GM21717 (cell line): ENCODE measurements around the gene KCNJ3.

ENCODE experiments used
- ATAC-seq: cut with Tn5 transposase; IDR thresholded peaks from one replicate; pipeline ENCODE4 v1.9.1; 2021; ENCODE audit warnings: mild to moderate bottlenecking, moderate library complexity; ENCODE audit not compliant: unreplicated experiment

KCNJ3 gene

DNA sequence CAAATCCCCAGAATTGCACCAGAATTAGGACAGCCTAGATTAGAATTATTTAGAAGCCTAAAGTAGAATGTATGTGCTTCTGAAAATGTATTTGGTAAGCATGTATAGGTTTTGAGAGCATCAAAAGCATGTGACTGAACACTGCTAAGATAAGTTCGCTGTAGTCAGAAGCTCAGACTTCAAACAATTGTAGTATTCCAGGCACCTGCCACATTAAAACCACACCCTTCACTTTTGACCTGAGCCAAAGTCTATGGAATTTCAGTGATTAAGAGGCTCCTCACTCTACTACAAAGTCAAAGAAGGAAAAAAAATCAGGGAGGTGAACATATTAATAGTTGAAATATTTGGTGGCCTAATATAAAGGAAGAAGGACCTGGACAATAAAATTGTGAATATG lies 8.2 kb downstream of the KCNJ3 start:
- no peak for ATAC-seq

DNA sequence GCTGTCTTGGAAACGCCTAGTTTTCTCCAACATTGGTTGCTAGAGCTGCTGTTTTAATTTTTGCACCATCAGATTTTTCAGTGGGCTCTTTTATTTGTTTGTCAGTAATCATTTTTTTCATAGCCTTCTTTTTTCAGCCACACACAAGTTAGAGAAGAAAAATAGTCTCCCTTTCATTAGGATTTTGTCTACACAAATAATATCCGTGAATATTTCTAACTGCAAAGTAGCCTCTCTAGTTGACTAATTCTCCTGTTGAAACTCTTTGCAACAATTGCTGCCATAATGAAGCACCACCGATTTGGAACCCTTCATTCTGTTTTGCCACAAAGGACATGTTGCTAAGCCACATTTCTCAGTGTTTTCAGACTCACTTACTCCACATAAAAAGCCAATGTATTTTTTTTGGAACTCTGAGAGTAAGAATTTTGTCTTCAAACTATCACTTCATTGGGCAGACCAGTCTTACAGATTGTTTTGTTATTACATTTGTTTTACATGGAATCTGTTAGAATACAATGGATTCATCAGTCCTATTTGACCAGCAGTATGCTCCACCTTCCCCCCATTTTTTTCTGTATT lies 9.6 kb downstream of the KCNJ3 start:
- no peak for ATAC-seq

DNA sequence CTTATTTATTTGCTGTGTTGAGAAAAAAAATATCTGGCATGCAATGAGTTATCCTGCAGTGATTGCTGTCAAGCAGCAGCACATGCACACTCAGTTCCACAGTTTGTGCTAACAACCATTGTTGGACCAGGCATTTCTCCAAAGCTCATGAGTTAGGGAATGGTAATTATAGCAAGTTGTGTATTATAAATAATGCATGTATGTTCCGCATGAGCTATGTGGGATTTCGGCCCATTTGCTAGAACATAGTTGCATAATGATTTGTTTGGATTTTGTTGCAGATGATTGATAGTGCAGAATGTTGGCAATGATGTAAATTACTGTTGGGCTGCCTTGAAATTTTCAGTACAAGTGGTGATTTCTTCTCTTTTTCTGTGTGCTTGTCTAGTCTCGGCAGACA lies 10.7 kb downstream of the KCNJ3 start:
- no peak for ATAC-seq

DNA sequence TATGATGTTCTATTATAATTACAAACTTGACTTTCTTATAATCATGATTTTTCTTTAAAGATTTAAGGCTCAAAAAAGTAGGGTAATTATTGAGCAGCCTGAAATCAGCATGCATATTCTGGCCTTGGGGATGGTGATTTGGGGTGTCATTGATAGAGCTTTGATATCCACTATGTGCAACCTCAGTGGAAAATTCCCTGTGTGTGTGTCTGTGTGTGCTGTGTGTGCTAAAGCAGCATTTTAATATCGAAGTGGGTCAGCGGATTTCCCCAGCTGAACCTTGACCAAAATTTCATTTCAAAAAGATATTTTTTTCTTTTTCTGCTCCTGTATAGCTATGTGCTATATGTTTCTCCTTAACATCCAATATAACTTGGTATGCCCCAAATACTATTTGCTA lies 11.6 kb downstream of the KCNJ3 start:
- no peak for ATAC-seq

DNA sequence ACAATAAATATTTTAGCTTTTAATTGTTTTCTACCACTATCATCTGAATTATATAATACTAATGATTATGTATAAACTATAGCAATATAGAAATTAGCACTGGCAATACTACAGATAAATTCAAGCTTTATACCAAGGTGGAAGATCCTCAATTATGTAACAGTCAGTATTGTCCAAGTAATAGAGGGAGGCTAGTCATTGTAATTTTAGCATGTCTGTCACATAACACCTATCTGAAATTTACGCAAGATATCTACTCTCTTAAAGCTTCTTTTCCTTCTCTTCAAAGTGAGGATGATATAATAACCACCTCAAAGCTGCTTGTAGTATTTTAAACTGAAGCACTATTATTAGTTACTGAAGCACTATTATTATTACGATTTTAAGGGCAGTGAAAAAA lies 12.2 kb downstream of the KCNJ3 start:
- no peak for ATAC-seq

DNA sequence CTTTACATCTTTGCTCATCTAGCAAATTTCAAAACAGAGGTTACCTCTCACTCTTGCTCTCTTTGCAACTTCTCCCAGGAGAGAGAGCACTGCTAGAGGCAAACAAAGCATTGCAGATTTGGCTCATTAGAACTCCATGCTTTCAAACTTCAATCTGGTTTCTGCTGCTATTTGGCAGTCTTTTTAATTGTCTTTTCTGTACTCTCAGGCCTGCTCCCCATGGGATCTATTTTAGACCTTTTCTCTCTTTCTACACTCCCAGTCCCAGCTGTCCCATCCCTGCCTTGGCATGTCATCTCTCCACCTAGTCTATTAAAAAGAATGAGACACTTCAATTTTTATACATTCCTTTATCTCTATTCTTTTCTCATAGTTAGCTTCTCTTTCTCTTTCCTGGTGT lies 15.2 kb downstream of the KCNJ3 start:
- no peak for ATAC-seq

DNA sequence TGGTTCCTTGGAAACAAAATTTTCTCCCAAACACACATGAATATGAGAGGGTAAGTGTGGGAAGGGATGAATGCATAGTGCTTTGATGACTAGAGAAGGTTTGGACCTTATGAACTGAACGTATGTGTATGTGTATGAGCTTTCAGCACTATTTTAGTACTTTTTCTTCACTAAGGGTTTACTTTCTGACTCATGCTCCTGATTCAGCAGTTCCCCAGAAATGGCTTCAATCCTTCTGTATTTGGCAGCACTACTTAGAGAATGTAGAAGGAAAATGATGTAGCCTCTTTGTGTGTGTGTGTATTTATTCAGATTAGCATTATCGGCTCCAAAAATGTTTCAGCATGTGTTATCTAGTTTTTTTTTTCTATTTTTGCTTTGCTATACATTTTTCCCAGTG lies 22.2 kb downstream of the KCNJ3 start:
- no peak for ATAC-seq

DNA sequence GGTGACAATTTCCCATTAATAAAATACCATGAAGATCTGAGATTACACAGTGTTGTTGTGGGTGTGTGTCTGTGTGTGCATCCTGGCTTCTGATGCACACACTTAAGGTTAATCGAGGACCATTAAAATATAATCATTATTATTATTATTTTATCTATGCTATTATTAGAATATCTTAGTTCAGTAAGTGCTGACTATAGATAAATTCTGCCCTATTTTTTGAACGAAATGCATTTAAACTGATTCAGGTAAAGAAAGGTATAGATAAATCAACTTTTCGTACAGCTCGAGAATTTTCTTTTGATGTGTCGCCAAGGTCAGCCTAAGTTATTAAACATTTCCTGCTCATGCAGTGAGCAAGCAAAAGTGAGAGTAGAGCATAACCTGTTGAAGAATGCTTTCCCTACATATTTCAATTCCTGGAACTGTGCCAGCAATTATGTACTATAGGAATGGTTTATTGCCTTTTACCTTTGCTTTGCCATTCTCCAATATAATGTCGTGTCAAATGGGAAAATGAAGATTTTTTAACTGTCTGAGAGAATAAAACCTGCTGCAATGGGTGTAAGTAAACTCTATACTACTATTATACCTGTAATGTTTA lies 25.8 kb downstream of the KCNJ3 start:
- no peak for ATAC-seq

DNA sequence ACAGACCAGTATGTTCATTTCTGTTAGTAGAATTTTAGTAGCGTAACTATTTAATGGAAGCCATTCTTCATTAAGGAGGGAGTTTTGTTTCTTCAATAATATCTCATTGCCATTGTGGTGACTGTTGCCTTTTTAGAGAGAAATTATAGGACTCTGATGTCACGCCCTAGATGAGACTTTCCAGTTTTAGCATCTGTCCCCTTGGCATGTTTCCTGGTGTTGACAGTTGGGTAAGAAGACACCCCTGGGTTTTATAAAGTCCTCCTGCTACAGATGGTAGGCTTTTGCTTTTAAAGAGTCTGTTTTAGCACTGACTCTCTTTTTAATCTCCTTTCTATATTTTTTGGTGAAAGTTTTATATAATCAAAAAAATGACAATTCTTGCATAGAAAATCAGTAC lies 41.9 kb downstream of the KCNJ3 start:
- no peak for ATAC-seq

DNA sequence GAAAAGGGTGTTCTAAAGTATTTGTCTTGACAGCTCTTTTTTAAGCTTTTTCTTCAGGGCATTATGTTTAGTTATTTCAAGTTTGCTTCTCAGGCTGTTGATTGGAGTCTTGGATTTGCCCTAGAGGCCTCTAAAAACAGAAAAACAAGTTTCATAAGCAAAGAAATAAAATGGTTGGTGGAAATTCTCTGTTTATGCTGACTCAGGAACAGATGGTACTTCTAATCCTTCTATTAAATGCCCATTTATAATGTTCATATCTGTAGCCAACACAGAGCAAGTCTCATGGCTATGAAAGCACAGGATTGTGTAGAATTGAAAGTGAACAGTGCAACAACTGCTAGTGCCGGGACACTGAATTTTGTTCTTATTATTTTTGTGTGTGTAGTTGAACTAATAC lies 60.4 kb downstream of the KCNJ3 start:
- ATAC-seq = no peak

DNA sequence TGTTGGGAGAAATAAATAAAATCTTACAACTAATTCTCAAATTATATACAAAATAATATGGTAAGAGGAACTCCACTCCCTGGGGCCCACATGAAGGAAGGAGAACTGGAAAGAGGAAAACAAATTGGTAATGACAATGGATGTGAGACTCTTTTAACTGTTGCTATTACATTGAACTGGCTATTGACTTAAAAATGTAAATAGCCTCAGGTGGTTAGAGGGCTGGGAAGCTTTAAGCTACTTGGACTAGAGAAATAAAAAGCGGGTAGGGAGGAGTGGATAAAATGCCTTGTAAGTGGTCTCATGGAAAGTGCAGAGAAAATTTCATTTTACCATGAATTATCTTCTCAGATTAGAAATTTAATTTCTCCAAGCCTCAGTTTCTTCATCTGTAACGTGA lies 64.1 kb downstream of the KCNJ3 start:
- ATAC-seq = no peak

DNA sequence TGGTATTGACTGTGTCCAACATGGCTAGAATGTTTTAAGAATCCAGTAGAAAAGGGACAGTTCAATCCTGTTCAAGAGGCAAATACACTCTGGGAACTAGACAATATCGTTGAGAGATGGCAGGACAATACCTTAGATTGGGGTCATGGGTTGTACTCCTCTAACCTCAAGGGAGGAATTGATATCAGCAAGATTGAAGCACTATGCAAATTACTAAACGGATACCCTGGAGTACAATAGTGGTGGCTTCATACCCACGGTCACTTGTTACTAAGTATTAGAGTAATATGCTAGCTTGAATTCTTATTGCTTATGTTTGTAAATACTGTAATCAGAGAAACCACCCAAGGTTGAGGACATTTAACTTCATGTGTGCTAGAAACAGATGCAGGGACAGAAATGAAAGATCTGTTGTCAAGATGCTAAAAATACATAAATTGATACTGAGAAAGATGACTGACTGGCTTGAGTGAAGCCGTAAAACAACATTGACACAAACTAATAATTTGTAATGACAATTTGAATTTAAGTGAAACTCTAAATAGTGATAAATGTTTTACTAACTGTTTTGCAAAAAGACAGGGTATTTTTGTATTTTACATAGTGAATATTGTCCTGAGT lies 73.3 kb downstream of the KCNJ3 start:
- no peak for ATAC-seq

DNA sequence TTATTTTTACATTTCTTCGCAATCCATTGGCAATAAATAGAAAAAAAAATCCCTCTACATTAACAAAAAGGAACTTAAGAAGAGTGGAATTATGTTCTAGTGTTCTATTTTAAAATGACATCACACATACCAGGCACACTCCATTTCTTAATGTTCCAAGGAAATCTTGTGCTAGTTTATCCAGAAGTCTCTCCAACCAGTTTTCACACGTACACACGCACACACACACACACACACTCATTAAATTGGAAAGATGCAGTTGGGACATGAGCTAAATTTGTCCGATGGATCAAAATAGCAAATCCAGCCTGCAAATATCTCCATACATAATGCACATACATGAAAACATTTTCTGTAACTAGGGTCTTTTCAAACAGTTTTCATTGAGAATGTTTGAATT lies 78.3 kb downstream of the KCNJ3 start:
- no peak for ATAC-seq

DNA sequence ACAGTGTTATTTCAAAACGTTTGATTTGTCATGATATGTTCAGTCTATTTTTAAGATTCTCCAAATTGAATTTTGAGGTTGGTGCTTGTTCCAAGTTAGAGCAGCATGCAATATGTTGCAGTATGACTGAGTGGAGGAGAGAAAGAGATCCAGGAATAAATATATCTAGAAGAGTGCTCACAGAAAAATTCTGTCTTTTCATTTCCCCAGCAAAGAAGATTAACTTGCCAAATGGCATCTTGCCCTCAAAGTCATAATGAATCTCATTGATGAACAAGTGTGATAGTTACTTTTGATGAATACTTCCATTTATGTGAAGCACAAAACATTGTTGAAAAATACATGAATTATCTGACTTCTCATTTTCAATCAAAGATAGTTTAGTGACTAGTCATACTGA lies 95.9 kb downstream of the KCNJ3 start:
- no peak for ATAC-seq

DNA sequence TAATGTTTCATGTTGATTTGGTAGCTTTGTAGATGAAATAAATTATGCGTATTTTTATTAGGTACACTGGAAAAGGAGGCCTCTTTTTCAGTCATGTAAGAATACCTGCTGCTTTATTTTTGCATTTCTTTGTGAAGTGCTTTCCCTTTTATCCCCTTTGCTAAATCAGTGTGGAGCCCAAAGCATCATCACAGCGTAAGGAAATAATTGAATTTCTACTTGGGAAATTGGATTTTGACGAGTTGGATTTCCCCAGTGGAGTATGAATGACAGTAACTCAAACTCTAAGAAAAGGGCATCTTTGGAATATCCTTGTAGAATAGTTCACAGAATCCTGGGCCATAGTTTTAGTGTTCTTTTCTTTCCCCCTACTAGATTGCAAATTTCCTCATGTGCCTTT lies 97.2 kb downstream of the KCNJ3 start:
- no peak for ATAC-seq

DNA sequence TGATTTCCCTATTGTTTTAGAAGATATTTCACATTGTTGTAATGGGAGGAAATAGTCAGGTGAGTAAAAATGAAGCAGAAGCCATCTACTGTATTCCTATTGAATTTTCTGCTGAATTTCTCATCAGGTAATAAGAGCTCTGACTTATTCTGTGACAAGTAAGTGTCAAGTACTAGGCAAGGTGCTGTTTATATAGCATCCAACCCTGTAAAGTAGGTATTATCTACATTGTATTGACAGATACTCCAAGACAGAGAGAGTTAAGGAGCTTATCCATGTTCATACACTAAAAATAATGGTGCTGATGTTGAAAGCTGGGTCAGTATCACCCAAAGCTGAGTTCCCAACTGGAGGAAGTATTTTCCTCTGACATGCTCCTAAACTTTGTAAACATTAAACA lies 106.0 kb downstream of the KCNJ3 start:
- no peak for ATAC-seq

DNA sequence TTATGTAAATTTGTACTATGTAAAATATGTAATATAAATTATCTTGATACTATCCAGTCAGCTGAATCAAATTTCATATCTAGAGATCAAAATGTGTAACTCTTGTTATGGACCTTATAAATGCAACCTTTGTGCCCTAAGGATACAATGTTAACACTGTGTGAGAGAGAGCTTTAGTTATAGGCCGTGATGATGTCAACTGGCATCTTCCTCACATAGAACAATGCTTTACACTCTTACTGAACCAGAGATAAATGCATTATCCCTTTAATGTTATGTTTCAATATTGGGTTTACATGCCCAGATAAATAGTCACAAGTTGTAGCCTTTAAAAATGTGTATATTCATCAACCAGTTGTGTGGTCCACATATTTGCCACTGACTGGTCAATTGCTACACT lies 115.1 kb downstream of the KCNJ3 start:
- ATAC-seq = no peak

DNA sequence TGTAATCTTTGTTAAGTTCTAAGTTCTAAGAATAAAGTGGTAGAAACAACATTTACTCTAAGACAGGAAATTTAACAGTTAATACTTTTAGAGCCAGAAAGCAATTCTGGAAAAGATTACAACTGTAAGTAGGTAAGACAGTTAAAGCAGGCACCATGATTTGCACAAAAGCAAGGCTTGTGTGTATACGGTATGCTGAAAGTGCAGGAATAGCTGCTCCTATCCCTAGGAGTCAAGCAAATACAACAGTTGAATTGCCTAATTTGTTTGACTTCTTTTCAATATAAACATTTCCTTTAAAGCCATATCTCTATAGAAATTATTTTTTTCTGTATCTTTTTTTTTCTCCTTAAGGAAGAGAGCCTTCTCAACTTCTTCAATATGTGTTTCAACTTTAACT lies 116.4 kb downstream of the KCNJ3 start:
- no peak for ATAC-seq

DNA sequence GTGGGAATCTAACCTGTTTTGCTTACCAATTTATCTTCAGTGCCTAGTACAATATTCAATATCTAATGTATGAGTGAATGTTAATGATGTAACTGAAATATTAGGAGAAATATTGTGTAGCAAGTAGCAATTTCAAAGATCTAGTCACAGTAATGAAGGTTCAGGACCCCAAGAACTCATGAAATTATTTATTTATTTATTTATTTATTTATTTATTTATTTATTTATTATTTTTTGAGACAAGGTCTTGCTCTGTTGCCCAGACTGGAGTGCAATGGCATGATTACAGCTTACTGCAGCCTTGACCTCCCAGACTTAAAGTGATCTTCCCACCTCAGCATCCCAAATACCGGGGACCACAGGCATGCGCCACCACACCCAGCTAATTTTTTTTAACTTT lies 126.9 kb downstream of the KCNJ3 start:
- ATAC-seq = no peak

DNA sequence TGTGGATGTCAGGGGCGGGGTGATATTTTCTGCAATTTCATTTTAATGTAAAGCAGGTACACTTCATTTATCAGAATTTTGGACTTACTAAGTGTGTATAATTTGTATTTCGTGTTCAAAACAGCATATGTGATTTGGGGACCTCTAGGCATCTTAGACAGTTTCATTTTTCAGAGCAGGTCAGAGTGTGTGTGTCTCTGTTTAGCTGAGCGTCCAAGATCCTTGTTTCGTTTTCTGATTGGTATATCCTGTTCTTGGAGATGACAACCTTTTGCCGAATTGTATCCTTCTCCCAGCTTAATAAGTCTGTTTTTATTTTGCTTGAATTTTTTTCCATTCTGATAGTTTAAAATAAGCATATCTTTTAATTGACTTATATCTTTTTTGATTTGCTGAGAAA lies 128.3 kb downstream of the KCNJ3 start:
- no peak for ATAC-seq

DNA sequence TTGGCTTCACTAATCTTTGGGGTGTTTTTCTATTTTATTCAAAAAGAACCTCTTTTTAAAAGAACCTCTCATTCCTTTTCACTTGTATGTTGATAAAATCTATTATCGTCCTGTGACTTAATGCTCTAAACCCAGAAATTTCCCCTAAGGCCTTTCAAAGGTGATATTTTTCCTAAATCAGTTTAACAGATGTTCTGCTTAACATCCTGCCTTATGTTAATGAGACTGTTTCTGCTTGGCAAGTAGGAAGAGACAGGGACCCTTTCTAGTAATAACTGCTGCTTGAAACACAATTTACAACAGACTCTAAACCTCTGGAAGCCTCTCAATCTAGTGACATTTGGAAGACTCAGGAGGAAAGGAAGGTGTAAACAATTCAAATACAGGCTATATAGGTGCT lies 128.8 kb downstream of the KCNJ3 start:
- ATAC-seq = no peak

DNA sequence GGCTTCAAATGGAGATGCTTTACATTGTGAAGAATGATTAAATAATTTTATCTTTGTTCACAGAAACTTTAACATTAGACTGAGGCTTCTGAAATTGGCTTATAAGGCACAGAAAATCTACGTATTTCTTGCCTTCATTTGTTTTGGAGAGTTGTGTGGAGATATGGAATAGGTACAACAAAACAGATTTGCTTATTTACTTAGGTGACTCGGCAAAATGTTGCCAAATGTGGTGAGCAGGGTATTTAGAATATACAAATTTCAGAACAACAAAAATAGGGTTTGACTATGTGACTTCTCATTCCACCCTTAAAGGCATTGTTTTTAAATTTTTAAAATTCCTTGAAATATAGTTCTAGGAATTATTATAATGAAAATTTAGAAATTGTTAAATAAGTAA lies 134.2 kb downstream of the KCNJ3 start:
- no peak for ATAC-seq

DNA sequence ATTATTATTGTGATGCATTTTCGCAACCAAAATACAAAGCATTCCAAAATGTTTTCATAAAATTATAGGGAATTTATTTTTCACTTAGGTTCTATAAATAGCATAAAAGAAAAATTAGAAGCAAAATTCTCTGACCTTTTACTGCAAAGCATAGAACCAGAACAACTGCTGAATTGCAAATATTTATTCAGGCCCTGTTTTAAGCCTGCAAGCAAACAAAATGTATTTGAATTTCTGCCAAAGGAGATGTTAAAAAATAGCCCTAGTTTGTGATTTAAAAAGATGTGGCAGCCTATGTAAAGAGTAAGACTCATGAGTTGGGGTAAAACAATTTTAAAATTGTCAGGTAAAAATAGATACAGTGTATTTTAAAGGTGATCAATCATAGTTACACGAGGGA lies 138.1 kb downstream of the KCNJ3 start:
- ATAC-seq = no peak
